Adrenal gland (tissue), 12 donors: ENCODE results near the gene CCNB2. TPM values are rescaled to one million over a fixed set of nuclear protein-coding genes. Genes with fewer than 3 reads are reported as not detected.
A peak's percentile ranks its signal among the peaks of the same experiment; 100 is the strongest.
"Not testable (repeated sequence)": the region's sequence is repeated elsewhere in the genome, so short reads cannot be mapped to it uniquely, and the experiment has no call there.

Source experiments
- DNase-seq, 7 donors: peaks; one replicate each; pipeline ENCODE4 v3.0.0-alpha.2; 2019 to 2020
- H3K27ac ChIP-seq, 5 donors: fragments of 200-600 bp; sonication (generic) in 4 of 5; 1 replicate in 3 of 5; 2 replicates in 2 of 5; pipeline versions ENCODE4 v1.5.1 to v1.8.0; 2016 to 2020; ENCODE audit warnings: mild to moderate bottlenecking in 1 of 5
- H3K27me3 ChIP-seq: fragments of 200-600 bp; 2 replicates; pipeline ENCODE4 v1.8.0; 2021
- H3K36me3 ChIP-seq, 2 donors: fragments of 200-600 bp; replicated peaks in 1 of 2; 1 replicate in 1 of 2; 2 replicates in 1 of 2; pipeline versions ENCODE4 v1.5.1 to v1.8.0; 2018 to 2022
- H3K4me1 ChIP-seq, 2 donors: fragments of 200-600 bp; replicated peaks in 1 of 2; 1 replicate in 1 of 2; 2 replicates in 1 of 2; pipeline versions ENCODE4 v1.5.1 to v1.8.0; 2018 to 2021
- H3K4me3 ChIP-seq, 4 donors: fragments of 200-600 bp; sonication (generic) in 3 of 4; one replicate each; pipeline ENCODE4 v1.5.1; 2016 to 2018
- H3K9me3 ChIP-seq, 3 donors: fragments of 200-600 bp; sonication (generic) in 1 of 3; replicated peaks in 1 of 3; 1 replicate in 2 of 3; 2 replicates in 1 of 3; pipeline versions ENCODE4 v1.5.1 to v1.8.0; 2016 to 2021
- POLR2A ChIP-seq, 2 donors: fragments of 450-650 bp; IDR thresholded peaks; one replicate each; pipeline ENCODE4 v1.6.1; 2017; ENCODE audit warnings: antibody characterized with exemption in 2 of 2, mild to moderate bottlenecking in 2 of 2, moderate library complexity in 1 of 2
- WGBS, 4 donors: extraction: QIAGEN DNeasy Blood & Tissue Kit in 2 of 4; methylation state at CpG; one replicate each; pipeline versions ENCODE4 v1.1.5 to v1.1.7; 2013 to 2017; 5-methylcytosine and 5-hydroxymethylcytosine counted together
- intact Hi-C, 2 donors: fragments of 100-400 bp; cut with DNase I; formaldehyde crosslinking; loops; one replicate each; pipeline versions ENCODE4 v1.14.1 to v1.15.0; 2022 to 2023
- polyA plus RNA-seq, 3 donors: library from polyadenylated mRNA; stranded (reverse); fragments of 200-250 nt in 2 of 3; fragments of 350-450 nt in 1 of 3; fragmentation: Illumina TruSeq in 1 of 3; extraction: RNeasy Lipid Tissue Mini Kit (QIAGEN cat#74804) in 1 of 3; gene quantifications; one replicate each; pipeline ENCODE4 v1.2.3, GENCODE V29; 2013 to 2014
- total RNA-seq, 9 donors: library from RNA; depleted of rRNA in 4 of 9; stranded (reverse); fragments of >200 nt in 4 of 9; fragments of 120-200 nt in 1 of 9; fragmentation: NEBNext Ultra II Directional in 1 of 9; extraction: Animal tissue kit (Norgen Biotek cat#: 25700) in 1 of 9; gene quantifications; one replicate each; pipeline versions ENCODE4 v1.1.0 to v1.2.4, GENCODE V29; 2013 to 2023
- TF ChIP-seq, protein P1 (sequence below), 6 experiments: fragments of 450-650 bp in 4 of 6; fragments of 200-600 bp in 2 of 6; sonication (generic) in 1 of 6; IDR thresholded peaks; 1 replicate in 5 of 6; 2 replicates in 1 of 6; pipeline versions ENCODE4 v1.5.1 to v1.8.0; 2016 to 2021; ENCODE audit warnings: antibody characterized with exemption in 6 of 6, mild to moderate bottlenecking in 2 of 6, moderate library complexity in 1 of 6
- donor health status: healthy with polysubstance abuse.
- donor health status: Bipolar disorder and iron deficiency.
- donor health status: DM: yes; HTN: yes; CAD: no.
- donor health status: DM: no; HTN: no; CAD: no.
- donor health status: DM: no; HTN: no; CAD: no.
- donor health status: DM: yes; HTN: yes; CAD: no.

CCNB2 gene
- total and polyA plus RNA-seq, 12 donors, result 0.37 to 15.4 (median 1.4) TPM

DNA sequence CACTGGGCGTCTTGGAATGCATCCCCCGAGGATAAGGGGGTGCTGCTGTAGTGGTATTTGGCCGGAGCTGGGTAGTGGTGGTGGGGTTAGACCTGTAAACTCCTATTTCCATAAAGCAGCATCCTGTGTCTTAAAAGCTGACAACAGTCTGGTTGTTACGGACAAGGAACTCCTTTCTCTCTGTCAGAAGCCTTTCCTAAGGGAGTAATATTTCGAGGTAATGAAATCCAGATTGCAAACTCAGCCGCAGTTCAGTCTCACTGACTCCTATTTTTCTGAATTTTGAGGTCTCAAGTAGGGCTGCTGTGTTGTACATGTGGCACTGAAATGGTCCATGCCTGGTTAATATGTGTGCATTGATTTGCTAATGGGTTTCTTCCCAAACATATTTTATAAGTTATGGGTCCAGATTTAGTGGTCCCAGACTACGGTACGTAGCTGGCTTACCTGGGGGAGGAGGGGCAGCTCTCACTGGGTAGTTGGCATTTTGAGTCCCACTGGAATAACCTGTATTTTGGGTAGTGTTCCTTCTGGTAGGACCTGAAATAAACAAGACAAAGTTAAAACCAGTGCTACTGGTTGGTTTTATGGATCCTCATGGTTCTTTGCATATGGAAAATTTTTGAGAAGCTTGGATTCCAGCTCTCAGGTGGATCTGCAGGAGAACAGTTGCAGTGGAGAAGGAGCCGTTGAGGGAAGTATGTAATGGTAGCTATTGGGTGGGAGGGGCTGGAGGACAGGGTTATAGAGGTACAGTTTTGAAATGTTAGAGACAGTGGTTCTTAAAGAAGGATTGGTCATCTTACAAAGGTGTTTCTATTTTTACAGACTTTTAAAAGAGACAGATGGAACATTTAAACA lies 53.1 kb downstream of the CCNB2 start:
- no peak overlapping the region for H3K27ac ChIP-seq
- intact Hi-C loops, result no loop called here
- 83 to 94% (median 90%) methylated on average over 9 of the region's 9 CpGs for WGBS, 4 donors
- H3K36me3 ChIP-seq, result peaks cover 0 to 10% of the 10 kb centered on the region in 2 donors
- TF ChIP-seq POLR2A (IDR thresholded peaks at IDR 0.05), result no peak
- TF ChIP-seq, protein P1, sequence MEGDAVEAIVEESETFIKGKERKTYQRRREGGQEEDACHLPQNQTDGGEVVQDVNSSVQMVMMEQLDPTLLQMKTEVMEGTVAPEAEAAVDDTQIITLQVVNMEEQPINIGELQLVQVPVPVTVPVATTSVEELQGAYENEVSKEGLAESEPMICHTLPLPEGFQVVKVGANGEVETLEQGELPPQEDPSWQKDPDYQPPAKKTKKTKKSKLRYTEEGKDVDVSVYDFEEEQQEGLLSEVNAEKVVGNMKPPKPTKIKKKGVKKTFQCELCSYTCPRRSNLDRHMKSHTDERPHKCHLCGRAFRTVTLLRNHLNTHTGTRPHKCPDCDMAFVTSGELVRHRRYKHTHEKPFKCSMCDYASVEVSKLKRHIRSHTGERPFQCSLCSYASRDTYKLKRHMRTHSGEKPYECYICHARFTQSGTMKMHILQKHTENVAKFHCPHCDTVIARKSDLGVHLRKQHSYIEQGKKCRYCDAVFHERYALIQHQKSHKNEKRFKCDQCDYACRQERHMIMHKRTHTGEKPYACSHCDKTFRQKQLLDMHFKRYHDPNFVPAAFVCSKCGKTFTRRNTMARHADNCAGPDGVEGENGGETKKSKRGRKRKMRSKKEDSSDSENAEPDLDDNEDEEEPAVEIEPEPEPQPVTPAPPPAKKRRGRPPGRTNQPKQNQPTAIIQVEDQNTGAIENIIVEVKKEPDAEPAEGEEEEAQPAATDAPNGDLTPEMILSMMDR (IDR thresholded peaks at IDR 0.05), result no peak
- no peaks in the 10 kb centered on the region for H3K9me3 ChIP-seq
- H3K27me3 ChIP-seq, result no peaks in the 10 kb centered on the region
- no peak for DNase-seq
- no peak overlapping the region for H3K4me3 ChIP-seq
- H3K4me1 ChIP-seq, result no peaks in the 10 kb centered on the region

DNA sequence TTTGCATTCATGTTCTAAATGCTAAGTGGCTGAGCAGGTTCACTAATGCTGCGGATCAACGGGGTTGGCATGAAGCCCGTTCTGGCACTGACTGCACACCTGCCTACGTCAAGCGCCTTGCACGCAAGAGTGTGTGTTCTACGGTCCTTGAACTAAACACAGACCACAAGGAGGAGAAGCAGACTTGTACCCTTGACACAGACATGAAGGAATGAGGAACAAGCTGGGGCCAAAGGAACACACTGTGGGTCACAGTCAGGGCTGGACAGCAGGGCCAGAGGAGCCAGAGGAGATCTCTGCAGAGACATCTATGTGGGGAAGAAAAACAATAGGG lies 53.7 kb downstream of the CCNB2 start:
- Histone ChIP-seq H3K36me3 (peaks cover 0 to 5% of the 10 kb centered on the region in 2 donors), H3K27ac (no peak overlapping the region), H3K9me3 (no peaks in the 10 kb centered on the region), H3K27me3 (no peaks in the 10 kb centered on the region), H3K4me1 (no peaks in the 10 kb centered on the region), H3K4me3 (no peak overlapping the region)
- whole genome bisulfite sequencing, 4 donors, result 88 to 94% (median 89%) methylated on average over 7 of the region's 7 CpGs
- intact Hi-C loops, result no loop called here
- DNase-seq, result no peak
- no peak for TF ChIP-seq POLR2A (IDR thresholded peaks at IDR 0.05)
- TF ChIP-seq, protein P1 (IDR thresholded peaks at IDR 0.05), result no peak

DNA sequence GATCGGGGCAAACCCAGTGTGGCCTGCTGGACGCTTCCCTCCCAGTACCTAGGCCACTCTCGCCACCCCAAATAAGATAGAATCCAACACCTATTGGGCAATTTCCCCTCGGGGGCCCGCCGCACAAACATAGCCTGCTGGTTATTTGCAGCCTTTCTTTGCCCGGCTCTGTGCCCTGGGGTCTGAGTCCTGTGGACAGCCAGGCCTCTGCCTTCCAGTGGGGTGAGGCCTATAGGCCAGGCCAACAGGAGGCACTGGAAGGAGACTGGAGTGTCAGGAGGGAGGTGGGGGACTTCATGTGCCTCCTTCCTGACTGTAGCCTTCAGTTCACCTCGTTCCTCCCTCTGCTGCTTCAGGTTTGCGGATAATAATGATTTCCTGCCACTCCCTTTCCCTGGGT lies 54.3 kb downstream of the CCNB2 start:
- Histone ChIP-seq H3K4me3 (no peak overlapping the region), H3K4me1 (no peaks in the 10 kb centered on the region), H3K36me3 (peaks cover 0 to 5% of the 10 kb centered on the region in 2 donors), H3K27me3 (no peaks in the 10 kb centered on the region), H3K9me3 (no peaks in the 10 kb centered on the region), H3K27ac (no peak overlapping the region)
- WGBS, 4 donors, result 84 to 96% (median 91%) methylated on average over 9 of the region's 9 CpGs
- no peak for DNase-seq
- intact Hi-C loops, result no loop called here
- no peak for TF ChIP-seq POLR2A (IDR thresholded peaks at IDR 0.05)
- TF ChIP-seq, protein P1 (IDR thresholded peaks at IDR 0.05), result no peak

DNA sequence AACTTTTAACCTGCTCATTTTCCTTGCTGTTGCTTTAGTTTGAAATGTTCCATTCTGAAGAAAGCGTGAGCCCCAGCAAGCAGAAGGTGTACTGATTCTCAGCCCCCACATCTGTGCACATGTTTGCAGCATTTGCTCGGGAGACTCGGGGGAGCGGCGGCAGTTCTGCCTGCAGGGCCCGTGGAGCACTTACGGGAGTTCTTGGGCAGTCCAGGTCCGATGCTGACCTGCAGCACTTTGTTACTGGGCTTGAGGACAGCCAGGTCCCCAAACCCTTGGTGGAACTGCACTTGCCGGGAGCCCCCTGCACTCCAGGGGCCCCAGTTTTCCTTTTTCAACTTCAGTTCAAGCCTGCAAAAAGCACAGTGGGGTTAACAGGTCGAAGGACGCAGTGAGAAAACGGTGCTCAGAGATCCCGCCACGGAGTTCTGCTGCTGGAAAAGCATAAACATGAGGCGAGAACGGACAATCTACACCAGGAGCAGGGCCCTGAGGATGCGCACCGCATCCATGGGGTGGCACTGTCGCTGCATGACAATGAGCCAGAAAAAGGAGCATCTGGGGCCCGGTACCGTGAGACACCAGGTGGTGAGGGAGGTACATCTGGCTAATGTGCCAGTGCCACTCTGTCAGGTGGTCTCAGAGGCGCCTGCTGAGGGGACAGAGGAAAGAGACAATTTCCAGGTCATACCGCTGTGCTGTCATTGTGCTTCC lies 56.1 kb downstream of the CCNB2 start:
- no peaks in the 10 kb centered on the region for H3K27me3 ChIP-seq
- no peak overlapping the region for H3K27ac ChIP-seq
- no peak overlapping the region for H3K4me3 ChIP-seq
- no peaks in the 10 kb centered on the region for H3K9me3 ChIP-seq
- peak in 6 of 7 donors; percentile 30 to 60 (median 38) for DNase-seq
- 75 to 84% (median 82%) methylated on average over 22 to 23 of the region's 23 CpGs for WGBS, 4 donors
- H3K4me1 ChIP-seq, result no peaks in the 10 kb centered on the region
- no peak for TF ChIP-seq POLR2A (IDR thresholded peaks at IDR 0.05)
- TF ChIP-seq, protein P1 (IDR thresholded peaks at IDR 0.05), result peak; percentile 22 to 64 (median 52)
- intact Hi-C loops, result loop anchor here in 1 of 2 donors (5.0 kb wide), 1 partner anchor 331 kb away; no protein-coding TSS in a partner anchor
- H3K36me3 ChIP-seq, result peaks cover 0 to 5% of the 10 kb centered on the region in 2 donors

DNA sequence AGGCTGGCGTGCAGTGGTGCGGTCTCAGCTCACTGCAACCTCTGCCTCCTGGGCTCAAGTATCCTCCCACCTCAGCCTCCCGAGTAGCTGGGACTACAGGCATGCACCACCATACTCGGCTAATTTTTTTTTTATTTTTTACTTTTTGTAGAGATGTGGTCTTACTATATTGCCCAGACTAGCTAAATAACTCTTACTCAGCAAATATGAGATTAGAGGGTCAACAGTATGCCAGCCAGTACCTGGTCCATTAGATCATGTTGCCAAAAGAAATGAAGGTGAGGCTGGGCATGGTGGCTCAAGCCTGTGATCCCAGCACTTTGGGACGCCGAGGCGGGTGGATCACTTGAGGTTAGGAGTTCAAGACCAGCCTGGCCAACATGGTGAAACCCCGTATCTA lies 57.1 kb downstream of the CCNB2 start:
- intact Hi-C loops, result loop anchor here in 1 of 2 donors (5.0 kb wide), 1 partner anchor 330 kb away; no protein-coding TSS in a partner anchor
- whole genome bisulfite sequencing, 4 donors, result 90 to 96% (median 94%) methylated on average over 8 of the region's 8 CpGs

More for the DNA sequence above, 57.1 kb downstream of the CCNB2 start:
- not testable (repeated sequence) for H3K36me3 ChIP-seq, DNase-seq, H3K27ac ChIP-seq, H3K27me3 ChIP-seq, H3K4me3 ChIP-seq, H3K4me1 ChIP-seq, H3K9me3 ChIP-seq
